H1 (cell line): ENCODE results near the gene SLC2A10. TPM values are rescaled to one million over a fixed set of nuclear protein-coding genes. Genes with fewer than 3 reads are reported as not detected.

Experiments used
- MAFK ChIP-seq: IDR thresholded peaks from 2 replicates; pipeline ENCODE4 v1.6.1; 2012; ENCODE audit warnings: low read depth, mild to moderate bottlenecking, improper control_type of control experiment, low read length
- polyA plus RNA-seq, 7 experiments: library from polyadenylated mRNA; depleted of rRNA in 3 of 7; stranded (reverse) in 5 of 7; unstranded in 2 of 7; fragments of >200 nt in 5 of 7; fragments of 200-250 nt in 2 of 7; gene quantifications; 1 replicate in 5 of 7; 2 replicates in 1 of 7; 4 replicates in 1 of 7; pipeline versions ENCODE4 v1.2.1 to v1.2.3, GENCODE V29; 2011 to 2013; ENCODE audit warnings: missing spikeins in 2 of 7, mixed read lengths in 2 of 7
- total RNA-seq: library from RNA; stranded (reverse); fragmentation: NEBNext Ultra II Directional; extraction: Animal tissue kit (Norgen Biotek cat#: 25700); gene quantifications from 2 replicates; pipeline ENCODE4 v1.2.1, GENCODE V29; 2021
- TF ChIP-seq, protein P1 (sequence below), 3 experiments: IDR thresholded peaks; 1 replicate in 2 of 3; 2 replicates in 1 of 3; pipeline versions ENCODE4 v1.5.1 to v1.6.1; 2011; ENCODE audit warnings: low read length in 3 of 3, mild to moderate bottlenecking in 3 of 3, inconsistent platforms in 2 of 3, low read depth in 1 of 3, moderate library complexity in 1 of 3; ENCODE audit not compliant: insufficient read depth in 1 of 3; ENCODE audit errors: control extremely low read depth in 1 of 3
- TF ChIP-seq, protein P2 (sequence below): IDR thresholded peaks from 2 replicates; pipeline ENCODE4 v1.6.1; 2012; ENCODE audit warnings: inconsistent platforms

SLC2A10 gene
- total and polyA plus RNA-seq, 2 of the 8 experiments (the other 6 are each of a cell fraction or from before 2014, with no cell fraction given): 9.0 to 9.7 TPM

DNA sequence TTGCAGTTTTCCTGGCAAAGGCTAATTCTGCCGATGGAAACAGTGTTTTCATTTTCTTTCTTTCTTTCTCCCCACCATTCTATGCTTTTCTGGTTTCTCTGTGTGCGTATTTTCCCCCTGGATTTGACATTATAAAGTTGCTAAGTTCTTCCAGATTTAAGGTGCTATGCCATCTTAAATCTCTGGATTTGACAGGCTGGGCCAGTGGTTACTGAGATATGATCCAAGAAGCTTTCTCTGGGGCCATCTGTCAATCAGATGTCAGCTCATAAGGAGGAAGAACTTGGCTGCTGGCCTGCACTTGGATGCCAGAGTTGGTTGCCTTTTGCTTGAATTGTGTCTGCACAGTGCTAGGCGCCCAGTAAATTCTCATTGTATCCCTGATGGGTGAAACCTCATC, 39.7 kb downstream of the SLC2A10 start (continued):
- TF ChIP-seq, protein P1, sequence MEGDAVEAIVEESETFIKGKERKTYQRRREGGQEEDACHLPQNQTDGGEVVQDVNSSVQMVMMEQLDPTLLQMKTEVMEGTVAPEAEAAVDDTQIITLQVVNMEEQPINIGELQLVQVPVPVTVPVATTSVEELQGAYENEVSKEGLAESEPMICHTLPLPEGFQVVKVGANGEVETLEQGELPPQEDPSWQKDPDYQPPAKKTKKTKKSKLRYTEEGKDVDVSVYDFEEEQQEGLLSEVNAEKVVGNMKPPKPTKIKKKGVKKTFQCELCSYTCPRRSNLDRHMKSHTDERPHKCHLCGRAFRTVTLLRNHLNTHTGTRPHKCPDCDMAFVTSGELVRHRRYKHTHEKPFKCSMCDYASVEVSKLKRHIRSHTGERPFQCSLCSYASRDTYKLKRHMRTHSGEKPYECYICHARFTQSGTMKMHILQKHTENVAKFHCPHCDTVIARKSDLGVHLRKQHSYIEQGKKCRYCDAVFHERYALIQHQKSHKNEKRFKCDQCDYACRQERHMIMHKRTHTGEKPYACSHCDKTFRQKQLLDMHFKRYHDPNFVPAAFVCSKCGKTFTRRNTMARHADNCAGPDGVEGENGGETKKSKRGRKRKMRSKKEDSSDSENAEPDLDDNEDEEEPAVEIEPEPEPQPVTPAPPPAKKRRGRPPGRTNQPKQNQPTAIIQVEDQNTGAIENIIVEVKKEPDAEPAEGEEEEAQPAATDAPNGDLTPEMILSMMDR (IDR thresholded peaks at IDR 0.05; ENCODE audit: control extremely low read depth in 1 of 3, insufficient read depth in 1 of 3, low read depth in 1 of 3, low read length in 3 of 3): no peak
- no peak for TF ChIP-seq MAFK
- TF ChIP-seq, protein P2, sequence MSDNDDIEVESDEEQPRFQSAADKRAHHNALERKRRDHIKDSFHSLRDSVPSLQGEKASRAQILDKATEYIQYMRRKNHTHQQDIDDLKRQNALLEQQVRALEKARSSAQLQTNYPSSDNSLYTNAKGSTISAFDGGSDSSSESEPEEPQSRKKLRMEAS: no peak
